ENCODE measurements around the gene KCNC4. TPM values are rescaled to one million over a fixed set of nuclear protein-coding genes. Genes with fewer than 3 reads are reported as not detected.

KCNC4 gene
- total RNA-seq, 2 donors from 2014 or later = 8.7 to 8.8 TPM

DNA sequence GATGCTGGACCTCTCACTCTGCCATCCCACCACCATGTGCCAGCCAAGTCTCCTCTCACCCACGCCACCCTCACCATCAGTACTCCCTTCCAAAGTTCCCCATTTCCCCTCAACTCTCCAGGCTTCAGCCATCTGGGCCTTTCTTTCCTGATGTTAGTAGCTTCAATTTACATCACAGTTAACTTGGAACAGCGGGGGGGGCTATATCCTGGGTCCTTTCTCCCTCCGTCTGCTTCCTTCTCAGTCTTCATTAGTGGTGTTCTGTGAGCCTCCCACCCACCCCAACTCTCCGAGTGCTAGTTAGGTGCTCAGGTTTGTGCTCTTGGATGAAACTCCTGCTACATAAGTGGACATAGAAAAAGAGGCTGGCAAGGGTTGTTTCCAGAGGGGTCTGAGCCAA lies 31.9 kb downstream of the KCNC4 start:
- no peak for DNase-seq
- intact Hi-C loops (cut with DNase I) = no loop called here
- no peak for ATAC-seq

DNA sequence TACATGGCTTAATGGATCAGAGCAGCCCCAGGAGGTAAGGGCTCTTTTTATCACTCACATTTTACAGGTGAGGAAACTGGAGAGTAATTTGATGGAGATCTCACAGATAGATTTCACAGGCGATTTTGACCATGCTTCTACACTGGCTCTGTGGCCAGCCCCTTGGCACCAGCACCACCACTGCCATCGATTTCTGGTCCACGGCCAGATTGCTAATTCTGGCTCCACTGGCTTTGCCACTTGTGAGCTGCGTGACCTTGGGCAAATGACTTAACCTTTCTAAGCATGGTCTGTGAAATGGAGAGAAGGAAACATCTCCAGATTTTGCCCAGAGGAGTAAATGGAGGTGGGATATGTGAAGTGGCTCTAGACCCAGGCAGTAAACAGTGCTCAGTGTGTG lies 32.6 kb downstream of the KCNC4 start:
- no peak for DNase-seq
- intact Hi-C loops (cut with DNase I) = no loop called here

DNA sequence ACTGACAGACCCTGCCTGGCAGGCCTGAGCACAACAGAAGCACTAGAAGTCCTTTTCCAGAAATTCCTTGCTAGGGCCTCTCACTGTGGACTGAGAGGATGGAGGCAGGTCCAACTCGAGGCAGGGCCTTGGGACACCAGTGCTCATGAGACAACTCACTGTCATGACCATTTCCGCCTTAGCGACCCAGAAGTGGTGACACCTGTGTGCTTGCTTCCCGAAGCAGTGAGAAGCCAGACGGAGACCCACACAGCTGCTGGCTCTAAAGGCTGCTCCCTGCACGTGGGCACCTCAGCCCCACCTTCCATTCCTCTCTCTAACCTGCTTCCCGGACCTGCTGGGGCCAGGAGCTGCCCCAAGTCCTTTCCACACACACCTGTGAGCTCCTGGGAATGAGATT lies 33.0 kb downstream of the KCNC4 start:
- DNase-seq = no peak
- no peak for ATAC-seq
- intact Hi-C loops (cut with DNase I) = no loop called here

More for the DNA sequence above, 32.6 kb downstream of the KCNC4 start:
- ATAC-seq = no peak

DNA sequence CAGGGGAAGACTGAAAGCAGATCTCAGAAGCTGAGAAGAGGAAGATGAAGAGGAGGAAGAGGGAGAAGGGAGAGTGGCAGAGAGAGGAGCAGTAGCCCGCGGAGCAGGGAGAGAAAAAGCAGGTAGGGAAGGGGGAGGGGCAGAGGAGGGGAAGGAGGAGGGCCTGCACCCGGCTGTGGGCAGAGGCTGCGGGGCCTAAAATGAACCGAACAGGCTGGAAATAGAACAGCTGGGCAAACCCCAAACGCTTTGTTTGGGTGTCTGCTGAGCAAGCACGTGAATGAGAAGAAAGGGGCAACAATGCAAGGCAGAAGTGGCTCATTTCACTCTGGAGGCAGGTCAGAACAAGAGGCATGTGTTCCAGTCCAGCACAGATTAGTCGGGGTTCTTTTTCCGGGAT lies 33.5 kb downstream of the KCNC4 start:
- intact Hi-C loops (cut with DNase I) = no loop called here
- DNase-seq (no peak), ATAC-seq (no peak)

DNA sequence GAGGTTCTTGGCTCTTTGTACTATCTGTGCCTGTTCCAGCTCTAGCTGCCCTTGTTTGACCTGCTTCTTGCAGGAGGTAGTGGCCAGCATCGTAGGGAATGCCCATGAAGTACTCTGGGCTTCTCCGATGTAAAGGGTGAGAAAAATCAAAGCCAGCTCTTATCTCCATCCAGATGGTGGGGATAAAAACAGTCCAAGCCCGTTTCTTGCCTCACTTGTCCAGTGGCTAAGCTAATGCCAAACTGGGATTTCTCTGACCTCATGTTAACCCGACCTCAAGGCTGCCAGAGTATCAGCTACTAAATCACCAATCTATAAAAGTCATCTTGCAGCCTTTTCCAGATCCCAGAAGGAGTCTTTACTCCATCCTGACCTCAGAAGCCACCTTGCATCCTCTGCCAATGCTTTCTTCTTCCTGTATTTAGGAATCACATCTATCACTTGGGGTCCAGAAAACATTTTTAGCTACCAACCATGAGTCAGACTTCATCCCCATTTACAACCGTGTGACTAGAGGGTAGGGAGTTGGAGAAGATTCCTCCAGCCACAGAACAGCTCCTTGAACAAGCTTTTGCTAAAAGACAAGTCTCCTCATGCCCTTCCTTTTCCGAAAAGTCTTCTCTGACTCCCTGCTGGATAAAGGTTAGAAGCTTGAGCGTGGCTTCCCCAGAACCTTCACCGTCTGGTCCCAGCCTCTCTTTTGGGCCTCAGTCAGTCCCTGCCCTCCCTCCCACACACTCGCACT lies 35.9 kb downstream of the KCNC4 start:
- DNase-seq (no peak), ATAC-seq (no peak)
- intact Hi-C loops (cut with DNase I) = no loop called here

DNA sequence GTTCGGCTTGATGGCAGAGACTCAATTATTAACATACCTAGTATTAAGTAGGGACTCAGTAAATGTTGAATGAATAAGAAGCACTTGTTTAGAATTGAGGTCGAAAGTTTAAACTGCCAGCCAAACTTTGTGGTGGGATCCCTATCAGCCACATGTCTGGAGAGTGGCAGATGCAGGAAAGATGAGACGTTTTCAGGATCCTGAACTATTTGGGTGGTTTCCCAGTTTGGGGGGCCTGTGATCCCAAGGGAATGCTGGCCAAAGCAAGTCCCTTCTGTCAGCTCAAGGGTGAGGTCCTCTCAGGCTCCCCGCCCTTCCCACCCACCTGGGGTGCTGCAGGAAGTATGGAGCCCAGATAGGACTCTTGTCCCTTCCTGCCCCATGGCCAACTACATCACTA lies 38.6 kb downstream of the KCNC4 start:
- no peak for DNase-seq
- intact Hi-C loops (cut with DNase I) = no loop called here
- ATAC-seq = no peak

DNA sequence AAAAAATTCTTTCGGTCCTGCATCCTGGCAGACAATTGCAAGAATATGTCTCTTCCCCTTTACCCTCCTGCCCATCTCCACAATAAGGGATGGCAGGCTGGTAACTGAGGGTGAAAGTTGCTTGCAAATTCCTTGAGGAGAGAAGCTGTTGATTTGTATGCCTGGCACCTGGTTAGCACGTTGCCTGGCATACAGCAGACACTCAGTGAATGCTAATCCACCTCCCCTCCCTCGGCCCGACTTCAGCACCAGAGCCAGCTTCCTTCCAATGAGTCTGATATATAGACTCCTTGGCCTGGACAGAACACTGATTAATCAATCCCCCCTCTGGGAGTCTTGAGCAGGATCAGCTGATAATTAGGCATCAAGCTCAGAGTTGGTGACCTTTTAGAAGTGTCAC lies 39.1 kb downstream of the KCNC4 start:
- intact Hi-C loops (cut with DNase I) = no loop called here
- DNase-seq (no peak), ATAC-seq (no peak)

DNA sequence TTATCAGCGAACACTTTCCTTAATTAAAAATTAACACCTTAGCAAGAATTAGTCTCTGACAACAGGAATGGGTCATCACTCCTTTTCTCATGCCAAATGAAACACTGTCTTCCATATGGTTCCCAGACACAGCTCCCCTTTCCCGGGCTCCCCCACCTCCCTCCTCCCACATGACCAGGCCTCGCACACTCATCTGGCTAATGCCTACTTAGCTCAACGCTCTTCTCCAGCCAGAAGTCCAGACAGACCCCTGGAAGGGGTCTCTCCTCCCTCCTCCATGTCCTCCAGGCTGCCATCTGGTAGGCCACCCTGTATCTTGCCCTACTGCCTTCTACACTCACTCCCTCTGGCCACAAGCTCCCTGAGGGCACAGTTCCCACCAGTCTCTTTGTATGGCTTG lies 39.9 kb downstream of the KCNC4 start:
- no peak for ATAC-seq
- no peak for DNase-seq
- intact Hi-C loops (cut with DNase I) = no loop called here

DNA sequence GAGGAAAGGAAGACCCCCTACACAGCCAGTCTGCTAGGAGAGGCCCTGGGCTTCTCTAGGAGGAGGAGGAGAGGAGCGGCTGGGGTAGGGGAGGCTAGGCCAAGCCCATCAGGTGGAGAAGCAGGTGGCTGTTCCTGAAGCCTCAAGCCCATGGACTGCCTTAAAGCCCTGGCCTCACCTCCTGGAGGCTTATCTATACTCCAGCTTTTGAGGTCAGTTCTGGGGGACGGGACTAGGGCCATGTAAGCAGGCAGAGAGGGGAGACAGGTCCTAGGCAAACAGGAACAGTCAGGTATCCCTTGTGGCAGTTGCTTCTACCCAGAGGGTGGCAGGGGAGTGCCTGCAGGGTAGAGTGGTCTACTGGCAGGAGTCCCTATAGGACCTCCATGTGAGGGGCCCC lies 40.6 kb downstream of the KCNC4 start:
- intact Hi-C loops (cut with DNase I) = no loop called here
- no peak for DNase-seq
- no peak for ATAC-seq

DNA sequence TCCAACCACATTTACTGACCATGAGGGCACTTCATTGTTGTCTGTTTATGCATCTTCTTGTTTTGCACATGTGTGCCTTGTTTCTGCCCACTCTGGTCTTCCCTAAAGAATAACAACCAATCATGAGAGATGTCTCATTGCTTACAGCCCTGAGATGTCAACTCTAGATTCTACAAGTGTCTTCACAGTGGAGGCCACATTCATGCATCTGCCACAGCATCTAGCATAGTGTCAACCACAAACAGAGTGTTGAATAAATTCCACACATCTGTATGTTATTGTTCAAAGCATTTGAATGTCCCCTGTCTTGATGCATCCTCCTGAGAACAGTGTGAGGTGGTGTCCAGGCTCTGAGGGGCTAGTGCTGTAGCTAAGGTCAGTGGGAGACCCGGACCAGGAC lies 43.1 kb downstream of the KCNC4 start:
- DNase-seq = no peak
- no peak for ATAC-seq
- intact Hi-C loops (cut with DNase I) = no loop called here

DNA sequence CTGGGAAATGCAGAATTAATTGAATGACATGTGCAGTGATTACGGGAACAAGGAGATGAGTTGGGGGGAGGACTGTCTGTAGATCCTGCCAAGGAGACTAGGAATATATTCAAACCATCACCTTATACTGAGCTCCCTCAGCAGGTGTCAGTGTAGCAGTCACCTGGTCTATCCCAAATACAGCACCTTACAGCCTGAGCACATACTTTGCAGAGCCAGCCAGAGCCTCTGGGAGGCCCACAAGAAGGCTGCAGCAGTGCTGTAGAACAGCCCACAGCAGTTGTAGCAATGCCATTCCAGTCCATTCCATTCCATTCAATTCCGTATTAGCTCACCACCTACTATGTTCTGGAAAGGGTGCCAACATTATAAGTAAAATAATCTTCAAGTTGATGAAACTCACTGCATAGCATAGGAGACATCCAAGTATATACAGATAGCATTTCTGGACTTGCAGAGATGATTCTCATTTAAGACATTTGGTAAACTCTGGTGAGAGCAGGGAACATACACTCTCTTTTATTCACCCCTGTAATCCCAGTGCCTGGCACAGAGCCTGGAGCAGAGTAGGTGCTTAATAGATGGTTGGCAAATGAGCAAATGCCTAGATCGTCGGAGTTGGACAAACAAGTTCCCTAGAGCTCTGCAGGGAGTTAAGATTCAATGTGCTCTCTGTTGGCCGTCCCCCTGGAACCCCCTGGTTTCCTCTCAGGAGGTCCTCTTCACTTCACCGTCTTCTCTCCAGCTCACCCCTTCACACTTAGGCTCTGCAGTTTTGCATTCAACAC lies 44.7 kb downstream of the KCNC4 start:
- intact Hi-C loops (cut with DNase I) = no loop called here
- DNase-seq (no peak), ATAC-seq (peak in 1 of 2 donors; percentile 15)

DNA sequence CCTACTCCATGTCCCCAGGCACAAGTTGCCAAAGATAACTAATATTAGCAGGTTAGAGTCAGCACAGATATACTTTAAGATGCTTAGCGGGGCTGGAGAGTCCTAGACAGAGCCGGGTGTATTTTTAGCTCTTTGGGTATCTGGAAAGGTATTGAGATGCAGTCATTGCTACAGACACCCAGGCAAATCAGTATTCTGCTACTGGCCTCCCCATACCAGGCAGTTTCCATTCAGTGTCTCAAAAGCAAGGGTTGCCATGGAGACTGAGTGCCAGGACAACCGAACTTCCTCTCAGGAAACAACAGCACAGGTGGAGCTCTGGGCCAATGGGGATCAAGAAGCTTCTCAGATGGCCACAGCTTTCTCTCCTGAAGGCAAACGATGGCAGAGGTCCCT lies 45.3 kb downstream of the KCNC4 start:
- intact Hi-C loops (cut with DNase I) = no loop called here
- no peak for DNase-seq
- ATAC-seq = peak; percentile 34 to 69

DNA sequence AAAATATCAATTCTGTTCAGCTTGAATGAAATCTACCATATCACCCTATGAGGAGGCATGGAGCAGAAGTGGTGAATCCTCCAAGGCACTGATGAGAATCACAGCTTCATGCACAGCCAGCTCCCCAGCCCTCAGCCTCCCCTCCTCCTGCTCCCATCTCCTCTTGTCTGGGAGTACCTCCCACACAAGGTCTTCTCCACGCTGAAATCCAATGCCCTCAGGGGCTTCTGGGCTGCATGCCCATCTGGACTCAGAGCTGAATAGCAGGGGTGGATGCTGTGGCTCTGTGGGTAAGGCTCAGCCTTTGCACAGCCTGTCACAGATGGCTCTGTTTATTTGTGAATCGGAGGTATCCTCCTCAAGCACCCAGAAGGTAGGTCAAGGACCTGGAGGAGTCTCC lies 48.6 kb downstream of the KCNC4 start:
- no peak for DNase-seq
- intact Hi-C loops (cut with DNase I) = no loop called here
- ATAC-seq = no peak

DNA sequence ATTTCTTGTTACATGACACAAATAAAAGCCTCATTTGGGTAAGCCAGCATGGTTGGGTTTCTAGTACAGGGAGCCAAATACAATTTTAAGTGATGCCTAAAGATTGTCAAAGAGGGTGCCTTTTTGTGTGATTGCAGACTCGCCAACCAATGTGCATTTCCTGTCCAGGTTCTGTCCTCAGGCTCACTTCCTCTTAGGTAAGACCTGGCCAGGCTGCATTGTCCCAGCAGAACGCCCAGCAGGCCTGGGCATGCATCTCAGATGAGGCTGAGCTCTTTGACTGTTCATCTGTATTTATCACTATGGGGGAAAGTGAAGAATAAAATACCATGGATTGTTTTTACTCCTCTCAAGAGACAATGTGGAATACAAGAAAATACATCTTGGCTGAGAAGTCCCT lies 49.7 kb downstream of the KCNC4 start:
- DNase-seq = no peak
- no peak for ATAC-seq
- intact Hi-C loops (cut with DNase I) = no loop called here

Other genes with a start within 250 kb of the KCNC4 start
- gene AHCYL1, start 225.5 kb upstream of the KCNC4 start, total RNA-seq = 10 to 100 TPM; 42.9 to 55.7 TPM
- 10 to 100 TPM; 18.2 to 19.0 TPM for gene STRIP1, start 175.7 kb upstream of the KCNC4 start, total RNA-seq
- not detected for gene ALX3, start 139.6 kb upstream of the KCNC4 start, total RNA-seq
- not detected for gene UBL4B, start 97.9 kb upstream of the KCNC4 start, total RNA-seq
- under 1 TPM in 1 of 2 donors, not detected in 1; 0.13 TPM for gene SLC6A17, start 59.8 kb upstream of the KCNC4 start, total RNA-seq
- 10 to 100 TPM; 13.7 to 19.6 TPM for gene RBM15, start 129.1 kb downstream of the KCNC4 start, total RNA-seq
- 1 to 10 TPM; 3.4 to 5.8 TPM for gene SLC16A4, start 180.7 kb downstream of the KCNC4 start, total RNA-seq
- gene LAMTOR5, start 197.4 kb downstream of the KCNC4 start, total RNA-seq = 100 to 1,000 TPM; 191 to 197 TPM
- gene PROK1, start 240.8 kb downstream of the KCNC4 start, total RNA-seq = under 1 TPM; 0.18 to 0.60 TPM

Data from left cardiac atrium (tissue), 4 donors.